Limb (tissue), 2 donors: ENCODE data around the gene SDK1.

Source experiments
- DNase-seq, 2 donors: peaks; one replicate each; pipeline ENCODE4 v3.0.0-alpha.2; 2016; ENCODE audit errors: extremely low spot score in 2 of 2

Gene SDK1

DNA sequence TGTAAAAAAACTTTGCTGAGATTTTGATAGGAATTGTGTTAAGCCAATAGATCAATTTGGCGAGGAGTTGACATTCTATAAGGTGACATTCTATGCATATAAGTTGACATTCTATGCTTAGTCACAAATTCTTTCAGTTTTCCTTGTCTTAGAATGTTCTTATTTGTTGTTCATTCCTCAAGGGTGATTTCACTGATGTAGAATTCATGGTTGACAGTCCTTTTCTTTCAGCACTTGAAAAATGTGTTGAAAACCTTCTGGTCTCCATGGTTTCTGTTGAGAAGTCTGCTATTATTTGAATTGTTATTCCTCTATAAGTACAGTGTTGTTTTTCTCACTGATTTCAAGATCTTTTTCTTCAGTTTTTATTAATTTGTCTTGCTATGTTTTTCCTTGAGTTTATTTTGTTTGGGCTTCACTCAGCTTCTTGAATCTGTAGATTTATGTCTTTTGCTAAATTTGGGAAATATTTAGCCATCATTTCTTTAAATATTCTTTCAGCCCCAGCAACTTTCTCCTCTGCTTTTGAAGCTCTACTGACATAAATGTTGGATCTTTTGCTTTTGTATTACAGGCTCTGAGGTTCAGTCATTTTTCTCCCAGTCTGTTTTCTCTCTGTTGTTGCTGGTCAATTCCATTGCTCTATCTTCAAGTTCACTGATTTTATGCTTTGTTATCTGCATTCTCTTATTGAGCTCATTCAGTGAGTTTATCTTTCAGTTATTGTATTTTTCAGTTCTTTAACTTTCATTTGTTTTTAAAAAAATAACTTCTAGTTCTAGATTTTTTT is 154.9 kb downstream of the SDK1 start:
- DNase-seq: no peak

DNA sequence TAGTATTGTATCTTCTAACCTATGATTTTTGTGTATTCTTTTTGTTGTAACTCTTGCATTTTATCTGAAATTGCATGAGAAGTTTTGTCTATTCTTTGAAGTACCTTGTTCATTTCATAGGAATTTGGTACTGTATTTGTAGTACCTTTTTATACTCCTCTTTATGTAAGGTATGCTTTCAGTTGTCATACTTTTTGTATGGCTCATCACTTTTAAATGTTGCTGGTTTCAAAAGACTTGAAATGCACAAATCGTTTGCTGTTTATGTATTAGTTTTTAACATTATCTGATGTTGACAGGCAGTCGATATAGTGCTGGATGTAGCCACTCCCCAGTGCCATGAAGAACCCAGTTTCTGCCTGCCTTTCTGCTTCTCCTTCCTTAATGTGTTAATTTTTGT is 158.1 kb downstream of the SDK1 start:
- DNase-seq: no peak

DNA sequence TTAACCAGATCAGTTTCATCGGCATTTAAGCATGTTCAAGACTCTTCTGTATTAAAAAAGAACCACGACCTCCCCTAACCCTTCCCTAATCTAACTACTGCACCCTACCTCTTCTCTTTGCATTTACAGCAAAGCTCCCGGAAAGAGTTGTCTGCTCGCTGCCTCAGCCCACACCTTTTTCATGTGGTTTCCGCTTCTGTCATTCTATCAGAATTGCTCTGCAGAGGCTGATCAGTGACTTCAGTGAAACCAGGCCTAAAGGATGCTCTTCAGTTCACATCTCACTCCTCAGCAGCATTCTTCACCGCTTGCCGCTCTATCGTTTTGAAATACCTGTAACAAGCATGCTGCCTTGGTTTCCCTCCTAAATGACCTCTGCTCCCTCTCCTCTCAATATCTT is 160.9 kb downstream of the SDK1 start:
- DNase-seq: no peak

DNA sequence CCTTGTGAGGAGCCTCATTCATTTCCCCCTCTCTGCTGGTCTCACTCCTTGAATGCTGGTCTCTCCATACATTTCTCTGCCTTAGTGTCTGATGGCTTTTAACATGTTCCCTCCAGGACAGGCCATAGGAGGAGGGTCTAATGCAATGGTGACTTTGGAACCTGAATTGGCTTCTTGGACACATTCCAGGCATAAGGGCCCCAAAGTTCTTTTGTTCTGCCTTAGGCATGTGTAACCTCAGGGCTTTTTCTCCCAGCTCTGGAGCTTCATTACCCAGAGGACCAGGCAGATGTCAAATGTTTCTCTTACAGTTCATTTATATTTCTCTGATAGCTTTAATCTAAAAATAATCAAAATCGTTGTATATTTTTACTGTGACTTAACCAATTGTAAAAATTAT is 162.6 kb downstream of the SDK1 start:
- DNase-seq: no peak

DNA sequence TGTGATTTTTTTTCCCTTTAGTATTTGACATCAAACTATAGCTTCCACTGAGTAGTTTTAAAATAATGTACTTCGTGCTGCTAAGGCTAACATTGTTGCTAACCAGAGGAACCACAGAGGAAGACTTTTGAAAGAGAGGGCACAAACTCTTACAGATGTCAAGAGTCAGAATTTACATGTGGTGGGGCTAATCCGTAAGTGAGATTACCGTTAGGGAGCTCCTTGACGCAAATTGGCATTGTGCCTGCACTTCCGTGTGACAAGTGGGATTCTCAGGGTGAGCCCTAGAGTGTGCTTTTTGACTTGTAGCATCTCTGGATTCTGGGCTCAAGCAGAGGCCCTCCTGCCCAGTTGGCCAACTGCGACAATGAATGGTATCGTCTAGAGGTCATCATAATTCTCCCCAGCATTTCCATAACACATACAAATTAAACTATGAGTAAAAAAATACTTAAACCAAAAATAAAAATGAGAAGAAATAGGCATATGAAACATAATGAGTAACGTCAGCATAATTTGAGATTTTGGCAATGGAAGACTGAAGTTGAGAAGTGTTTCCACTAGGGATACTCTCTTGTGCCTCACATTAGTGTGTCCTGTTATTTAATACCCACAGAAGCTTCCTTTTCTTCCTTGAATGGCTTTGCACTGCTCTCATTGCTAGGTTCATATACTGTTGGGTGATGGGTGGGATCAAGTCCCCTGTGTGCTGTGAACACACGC is 164.0 kb downstream of the SDK1 start:
- no peak for DNase-seq

DNA sequence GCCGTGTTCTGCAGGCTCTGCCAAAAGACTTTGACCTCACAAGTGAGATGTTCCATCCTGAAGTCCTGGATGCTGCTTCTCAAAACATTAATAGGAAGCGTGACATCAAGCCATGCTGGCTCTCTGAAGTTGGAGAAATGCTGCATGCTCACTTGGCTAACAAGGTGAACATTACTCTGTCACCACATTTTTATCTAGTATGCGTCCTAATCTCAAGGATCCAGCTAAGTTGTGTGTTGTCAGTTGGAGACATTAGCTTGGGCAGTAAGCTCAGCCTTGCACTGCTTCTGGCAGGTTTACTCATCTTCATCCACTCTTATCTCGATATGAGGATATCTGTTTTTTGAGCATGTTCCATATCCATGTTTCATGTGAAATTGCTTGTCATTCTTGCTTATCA is 165.2 kb downstream of the SDK1 start:
- DNase-seq: no peak

DNA sequence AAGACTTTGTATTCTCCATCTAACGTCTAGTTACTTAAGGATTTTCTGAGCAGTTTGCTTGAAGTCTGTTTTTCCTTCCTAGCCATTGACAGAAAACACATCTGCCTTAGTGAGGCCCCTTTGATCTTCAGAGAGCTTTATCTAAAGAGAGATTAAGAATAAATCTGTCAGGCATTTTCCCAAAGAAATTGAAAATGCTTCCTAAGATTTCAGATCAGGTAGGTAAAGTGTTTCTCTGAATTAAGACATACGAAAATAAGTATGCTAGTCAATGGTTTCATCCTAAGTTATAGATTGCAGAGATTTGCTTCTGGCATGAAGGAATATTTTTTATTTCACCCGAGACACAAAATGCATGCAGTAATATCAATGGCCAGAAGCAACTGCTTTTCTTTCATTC is 168.6 kb downstream of the SDK1 start:
- no peak for DNase-seq

DNA sequence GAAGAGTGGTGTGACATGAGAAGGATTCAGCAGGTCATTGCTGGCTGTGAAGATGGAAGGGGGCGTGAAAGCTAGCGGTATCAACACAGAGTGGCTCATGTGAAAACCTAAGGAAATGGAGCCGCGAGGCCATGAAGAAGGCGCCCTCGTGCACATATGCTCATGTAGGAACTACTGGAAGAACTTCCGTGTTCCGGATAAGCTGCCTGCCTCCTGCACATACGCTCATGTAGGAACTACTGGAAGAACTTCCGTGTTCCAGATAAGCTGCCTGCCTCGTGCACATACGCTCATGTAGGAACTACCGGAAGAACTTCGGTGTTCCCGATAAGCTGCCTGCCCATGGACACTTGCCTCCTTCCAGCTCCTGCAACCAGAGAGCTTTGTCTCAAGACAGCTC is 179.1 kb downstream of the SDK1 start:
- no peak for DNase-seq

DNA sequence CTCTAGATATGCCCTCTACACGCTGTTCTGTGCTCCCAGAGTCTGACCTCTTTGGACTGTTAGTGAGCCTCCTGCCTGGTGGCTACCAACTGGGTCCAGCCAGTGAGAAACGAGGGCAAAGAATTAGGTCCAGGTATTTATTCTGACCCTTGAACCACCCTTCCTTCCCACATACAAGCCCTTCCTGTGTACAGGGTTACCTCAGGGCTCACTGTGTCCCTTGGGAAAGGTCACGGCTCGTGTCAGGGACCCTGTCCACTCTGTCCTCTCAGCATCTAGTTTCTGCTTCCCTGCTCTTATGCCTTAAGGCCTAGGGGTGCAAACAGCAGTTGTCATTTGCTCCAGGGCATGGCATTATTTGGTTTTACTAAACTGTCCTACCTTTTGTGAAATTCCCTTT is 180.4 kb downstream of the SDK1 start:
- no peak for DNase-seq

DNA sequence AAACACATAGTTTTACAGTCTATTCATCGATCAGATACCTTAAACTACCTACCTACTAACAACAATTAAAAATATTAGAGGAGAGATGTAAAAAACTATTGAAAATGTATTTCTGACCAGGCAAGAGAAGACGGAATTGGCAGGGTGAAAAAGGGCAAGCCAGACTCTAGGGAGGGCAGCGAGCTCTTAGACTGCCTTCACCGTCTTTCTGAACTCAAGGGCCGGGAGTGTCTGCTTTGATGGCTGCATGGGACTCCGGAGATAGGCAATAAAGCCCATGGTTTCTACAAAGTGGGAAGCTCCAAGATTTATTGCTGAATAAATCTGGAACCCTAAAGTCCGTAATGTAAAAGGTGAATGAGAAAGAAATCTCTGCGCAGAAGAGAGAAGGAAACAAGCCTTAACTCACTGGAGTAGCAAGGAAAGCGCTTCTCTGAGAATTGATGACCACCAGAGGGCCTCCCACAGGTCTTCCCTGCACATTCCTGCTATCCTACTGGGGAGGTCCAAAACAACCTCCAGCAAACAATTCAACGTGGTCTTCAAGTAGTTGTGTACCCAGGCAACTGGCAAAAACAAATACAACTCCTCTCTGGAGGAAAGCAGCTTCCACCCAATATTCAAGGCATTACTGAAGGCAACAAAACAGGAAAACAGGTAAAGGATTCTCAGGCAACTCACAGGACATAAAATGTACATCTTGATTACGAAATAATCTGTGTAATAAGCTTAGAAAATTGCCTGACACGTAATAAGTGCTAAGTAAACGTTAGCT is 181.3 kb downstream of the SDK1 start:
- DNase-seq: peak; percentile 11 to 37

DNA sequence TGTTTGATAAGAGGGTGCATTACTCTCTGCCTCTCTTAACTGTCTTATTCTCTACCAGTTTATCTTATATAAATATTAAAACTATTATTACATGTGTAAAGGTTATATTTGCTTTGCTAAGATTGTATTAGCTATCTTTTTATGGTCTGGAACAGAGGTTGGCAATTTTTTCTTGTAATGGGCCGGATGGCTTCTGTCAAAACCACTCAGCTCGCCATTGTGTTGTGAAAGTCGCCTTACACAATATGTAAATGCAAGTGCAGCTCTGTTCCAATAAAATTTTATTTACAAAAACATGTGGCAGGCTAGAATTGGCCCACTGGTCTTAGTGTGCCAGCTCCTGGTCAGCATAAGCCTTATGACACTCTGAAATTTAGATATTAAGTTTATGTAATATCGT is 185.8 kb downstream of the SDK1 start:
- no peak for DNase-seq

DNA sequence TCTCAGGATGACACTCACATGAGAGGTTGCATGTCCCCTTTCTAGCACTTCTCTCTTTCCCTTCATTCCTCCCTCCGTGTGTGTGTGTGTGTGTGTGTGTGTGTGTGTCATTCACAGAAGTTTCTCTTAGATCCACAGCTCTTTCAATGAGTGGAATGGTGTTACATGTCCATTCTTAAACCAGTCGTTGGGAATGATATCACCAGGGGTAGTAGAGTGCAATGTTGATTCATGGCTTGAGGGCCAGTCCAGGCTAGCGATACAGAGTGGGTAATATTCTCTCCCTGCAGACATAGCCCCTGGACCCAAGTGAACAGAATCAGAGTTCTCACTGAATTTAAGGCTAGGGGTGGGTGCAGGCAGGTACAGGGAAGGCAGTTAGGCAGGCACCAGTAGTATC is 187.8 kb downstream of the SDK1 start:
- no peak for DNase-seq

DNA sequence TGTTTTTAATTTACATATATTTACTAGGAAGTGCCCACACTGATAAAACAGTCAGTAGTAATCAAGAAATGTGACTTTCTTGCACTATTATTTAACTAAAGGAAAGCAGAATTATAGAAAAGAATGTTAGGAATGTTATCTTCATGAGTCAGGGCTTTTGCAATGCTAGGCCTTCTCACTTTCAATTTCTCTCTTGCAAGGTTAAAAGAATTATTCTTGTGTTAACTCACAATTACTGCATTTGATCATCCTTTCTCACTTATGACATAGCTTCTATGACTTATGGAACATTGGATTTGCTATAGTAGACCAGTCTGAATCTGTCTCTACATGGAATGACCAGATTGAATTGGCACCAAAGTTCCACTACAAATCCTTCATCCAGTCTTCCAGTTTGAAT is 192.4 kb downstream of the SDK1 start:
- no peak for DNase-seq

DNA sequence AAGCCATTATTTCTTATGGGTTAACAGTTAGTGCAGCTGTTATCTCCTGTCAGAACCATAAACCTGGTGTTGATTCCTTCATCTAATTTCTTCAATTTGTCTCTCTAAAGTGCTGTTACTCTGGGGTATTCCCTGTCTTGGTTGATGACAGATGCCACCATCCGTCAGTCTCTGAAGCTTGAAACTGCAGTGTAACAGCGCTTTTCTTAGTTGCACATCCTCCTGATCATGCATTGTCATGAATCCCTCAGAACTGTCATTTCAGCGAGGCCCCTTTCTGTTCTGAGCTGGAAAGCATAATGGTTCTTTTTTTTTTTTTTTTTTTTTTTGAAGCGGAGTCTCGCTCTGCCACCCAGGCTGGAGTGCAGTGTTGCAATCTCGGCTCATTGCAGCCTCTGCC is 193.9 kb downstream of the SDK1 start:
- no peak for DNase-seq

DNA sequence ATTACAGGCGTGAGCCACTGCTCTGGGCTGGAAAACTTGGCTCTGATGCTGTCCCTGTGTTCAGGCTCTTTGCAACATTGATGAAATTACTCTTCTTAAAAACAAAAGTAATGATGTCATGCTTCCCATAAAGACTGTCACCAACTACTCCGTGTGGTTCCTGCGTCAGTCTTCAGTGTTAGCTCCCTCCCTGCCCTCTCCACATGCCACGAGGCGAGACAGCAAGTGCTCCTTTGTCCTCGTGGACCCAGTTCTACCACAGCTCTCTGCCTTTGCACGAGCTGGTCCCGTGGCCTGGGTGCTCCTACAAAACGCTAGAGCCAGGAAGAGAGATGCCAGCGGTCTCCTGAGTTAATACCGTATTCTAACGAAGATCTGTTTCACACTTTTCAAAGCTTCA is 194.5 kb downstream of the SDK1 start:
- no peak for DNase-seq

DNA sequence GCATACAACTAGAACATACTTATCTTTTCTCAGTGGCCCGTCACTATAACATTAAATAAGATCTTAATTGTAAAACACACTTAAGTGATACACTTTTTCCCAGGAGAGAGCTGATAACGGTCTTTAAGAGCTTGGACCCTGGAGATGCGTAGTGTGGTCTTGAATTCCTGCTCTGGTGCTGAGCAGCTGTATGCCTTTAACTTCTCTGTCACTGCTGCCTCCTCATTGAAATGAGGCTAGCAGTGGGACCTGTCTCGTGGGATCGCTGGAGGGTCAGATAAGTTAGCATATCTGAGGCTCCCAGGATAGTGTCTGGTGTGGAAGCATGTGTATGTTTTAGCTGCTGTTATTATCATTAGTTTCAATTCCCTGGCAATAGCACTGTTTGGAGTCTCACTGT is 194.9 kb downstream of the SDK1 start:
- no peak for DNase-seq

DNA sequence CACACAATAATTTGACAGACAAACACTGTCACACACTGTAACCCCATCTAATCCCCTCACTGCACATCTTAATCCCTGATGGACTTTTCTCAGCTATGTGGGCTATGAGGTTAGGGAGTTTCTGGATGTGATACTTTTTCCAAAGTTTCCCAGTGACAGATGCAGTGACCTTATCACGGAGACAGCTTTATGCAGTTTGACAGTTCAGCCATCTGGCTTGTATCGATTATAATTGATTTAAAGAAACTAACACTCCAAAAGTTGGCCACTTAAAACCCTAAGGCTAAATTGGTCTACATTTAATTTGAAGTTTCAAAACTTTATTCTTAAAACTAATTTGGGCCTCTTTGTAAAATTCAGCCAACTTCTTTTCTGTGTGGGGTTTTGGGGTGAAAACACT is 196.7 kb downstream of the SDK1 start:
- no peak for DNase-seq

DNA sequence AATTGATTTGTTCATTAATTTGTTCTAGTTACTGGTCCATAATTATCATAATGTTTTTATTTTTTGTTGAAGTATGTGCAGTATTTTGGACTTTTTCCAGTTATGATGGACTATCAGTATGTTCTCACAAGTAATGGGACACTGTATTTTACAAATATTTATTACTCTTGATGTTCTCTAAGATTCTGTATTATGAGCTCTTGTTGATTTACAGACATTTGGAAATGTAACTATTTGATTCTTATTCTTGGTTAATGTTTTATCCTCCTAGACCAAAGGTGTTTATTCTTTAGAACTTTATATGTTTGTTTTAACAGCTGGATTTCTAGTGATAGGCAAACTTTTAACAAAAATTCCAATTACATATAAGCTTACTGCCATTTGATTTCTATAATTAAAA is 200.6 kb downstream of the SDK1 start:
- no peak for DNase-seq

DNA sequence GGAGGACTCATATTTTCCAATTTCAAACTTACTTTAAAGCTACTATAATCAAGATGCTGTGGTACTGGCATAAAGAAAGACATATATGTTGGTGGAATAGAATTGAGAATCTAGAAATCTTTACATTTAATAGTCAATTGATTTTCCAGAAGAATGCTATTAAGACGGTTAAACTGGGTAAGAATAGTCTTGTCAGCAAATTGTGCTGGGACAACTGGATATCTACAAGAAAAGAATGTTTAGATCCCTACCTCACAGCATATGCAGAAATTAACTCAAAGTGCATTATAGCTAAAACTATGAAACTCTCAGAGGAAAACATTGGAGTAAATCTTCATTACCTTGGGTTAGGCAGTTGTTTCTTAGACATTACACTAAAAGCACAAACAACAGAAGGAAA is 203.3 kb downstream of the SDK1 start:
- DNase-seq: no peak

DNA sequence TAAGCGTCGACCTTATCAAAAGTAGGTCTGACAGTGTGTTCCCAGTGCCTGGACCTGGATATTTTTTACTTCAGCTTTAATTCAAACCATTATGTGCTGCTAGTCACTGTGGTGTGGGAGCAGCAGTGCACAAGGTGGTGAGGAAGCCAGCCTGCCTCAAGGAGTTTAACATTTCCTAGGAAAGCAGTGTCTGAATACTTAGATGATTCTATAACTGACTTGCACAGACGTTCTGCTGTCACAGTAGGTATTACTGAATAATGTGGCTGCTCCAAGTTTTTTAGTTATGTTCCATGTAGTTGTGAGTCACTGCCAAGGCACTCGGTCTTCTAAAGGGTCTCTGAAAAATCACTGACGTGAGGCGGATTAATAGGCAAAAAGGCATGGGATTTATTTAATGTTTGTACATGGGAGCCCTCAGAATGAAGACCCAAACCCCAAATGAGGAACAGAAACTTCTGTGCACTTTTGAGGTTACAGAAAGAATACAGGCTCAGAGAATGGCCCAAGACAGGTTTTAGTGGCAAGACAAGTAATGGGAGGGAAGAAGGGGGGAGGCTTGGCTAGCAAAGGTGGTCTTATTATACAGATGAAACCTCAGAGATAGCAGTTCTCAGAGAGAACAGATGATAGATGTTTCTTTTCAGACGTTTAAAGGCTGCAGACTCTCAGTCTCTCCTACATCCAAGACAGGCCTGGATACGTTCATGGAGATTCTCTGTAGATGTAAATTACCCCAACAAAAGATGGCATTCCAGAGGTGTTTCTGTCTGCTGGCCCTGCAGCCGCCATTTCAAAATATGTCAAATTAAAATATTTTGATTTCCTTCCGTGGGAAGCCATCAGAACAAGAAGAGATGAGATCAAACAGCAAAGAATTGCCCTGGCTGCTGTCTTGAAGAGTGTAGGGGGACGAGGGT is 209.3 kb downstream of the SDK1 start:
- DNase-seq: no peak

DNA sequence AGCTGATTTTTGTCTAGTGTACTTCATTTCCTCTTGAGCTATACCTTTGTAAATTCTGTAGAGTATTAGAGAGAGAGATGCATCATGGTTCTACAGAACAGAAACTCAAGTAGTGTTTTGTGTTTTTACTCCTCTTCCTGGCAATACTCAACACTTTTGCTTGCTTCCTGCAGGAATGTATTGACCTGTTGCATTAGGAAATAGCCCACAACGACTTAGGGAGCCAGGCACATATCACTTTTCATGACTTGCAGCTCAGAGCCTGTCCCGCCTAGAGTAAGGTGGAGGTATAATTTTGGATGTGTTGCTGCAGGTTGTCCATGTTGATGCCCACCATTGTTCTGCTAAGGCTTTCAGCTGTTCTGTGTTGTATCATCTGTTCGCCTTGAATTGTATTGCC is 216.3 kb downstream of the SDK1 start:
- no peak for DNase-seq
